Stimulated activated CD4-positive, alpha-beta T cell treated with anti-CD3 and anti-CD28 coated beads, Interleukin-2, amount 100 ng/mL, for 48 hours (primary cell): ENCODE data around the gene B9D2.
A peak's percentile ranks its signal among the peaks of the same experiment; 100 is the strongest.

ENCODE experiments used
- DNase-seq, 2 donors: peaks; one replicate each; pipeline ENCODE4 v3.0.0-alpha.2; 2020

Gene B9D2

DNA sequence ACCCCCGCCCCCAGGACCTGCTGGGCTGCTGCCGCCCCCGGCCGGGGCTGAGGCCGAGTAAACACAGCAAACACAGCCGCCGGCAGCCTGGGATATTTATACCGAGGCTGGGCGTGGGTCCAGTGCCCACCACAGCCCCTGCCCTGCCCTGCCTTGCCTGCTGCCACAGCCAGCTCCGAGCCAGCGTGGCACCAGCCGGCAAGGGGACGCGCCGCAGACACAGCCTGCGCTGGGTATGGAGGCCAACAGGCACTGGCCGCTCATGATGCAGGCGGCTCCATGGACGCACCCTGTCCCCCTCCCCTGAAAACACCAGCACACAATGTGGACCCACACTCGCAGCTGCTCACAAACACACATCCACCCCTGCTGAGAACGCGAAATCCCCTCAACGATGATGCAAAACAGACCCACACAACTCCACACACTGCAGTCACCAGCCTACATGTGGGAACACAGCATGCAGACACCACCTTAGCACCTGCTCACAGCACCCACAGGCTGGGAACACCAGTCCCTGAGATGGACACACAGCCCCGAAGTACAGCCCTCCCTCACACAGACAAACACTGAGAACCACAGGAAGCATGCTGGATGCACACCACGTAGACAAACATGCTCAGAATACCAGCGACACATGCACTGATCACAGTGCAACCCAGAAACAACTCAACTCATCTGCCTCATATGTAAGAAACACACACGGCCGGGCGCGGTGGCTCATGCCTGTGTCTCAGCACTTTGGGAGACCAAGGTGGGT lies 37.8 kb downstream of the B9D2 start:
- peak in 1 of 2 donors; percentile 24 for DNase-seq

DNA sequence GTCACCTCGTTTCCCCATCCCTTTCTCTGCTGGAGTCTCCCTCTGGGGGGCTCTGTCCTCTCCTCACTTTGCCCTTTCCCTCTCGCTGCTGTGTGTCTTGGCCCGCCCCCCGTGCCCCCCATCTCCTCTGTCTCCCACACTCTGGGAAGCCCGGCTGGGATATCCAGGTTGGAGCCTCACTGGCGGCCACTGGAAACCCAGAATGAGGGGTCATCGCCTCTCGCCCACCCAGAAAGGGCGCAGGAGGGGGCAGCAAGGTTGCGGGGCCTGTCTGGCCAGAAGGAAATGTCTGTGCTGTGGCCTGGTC lies 38.4 kb downstream of the B9D2 start:
- no peak for DNase-seq

- DNase-seq, result no peak
Measured at GRCh38 chr19:41324921-41325639, 38.9 kb downstream of the B9D2 start.

GRCh38 chr19:41324231-41324702 lies 39.7 kb downstream of the B9D2 start:
- DNase-seq, result no peak

DNA sequence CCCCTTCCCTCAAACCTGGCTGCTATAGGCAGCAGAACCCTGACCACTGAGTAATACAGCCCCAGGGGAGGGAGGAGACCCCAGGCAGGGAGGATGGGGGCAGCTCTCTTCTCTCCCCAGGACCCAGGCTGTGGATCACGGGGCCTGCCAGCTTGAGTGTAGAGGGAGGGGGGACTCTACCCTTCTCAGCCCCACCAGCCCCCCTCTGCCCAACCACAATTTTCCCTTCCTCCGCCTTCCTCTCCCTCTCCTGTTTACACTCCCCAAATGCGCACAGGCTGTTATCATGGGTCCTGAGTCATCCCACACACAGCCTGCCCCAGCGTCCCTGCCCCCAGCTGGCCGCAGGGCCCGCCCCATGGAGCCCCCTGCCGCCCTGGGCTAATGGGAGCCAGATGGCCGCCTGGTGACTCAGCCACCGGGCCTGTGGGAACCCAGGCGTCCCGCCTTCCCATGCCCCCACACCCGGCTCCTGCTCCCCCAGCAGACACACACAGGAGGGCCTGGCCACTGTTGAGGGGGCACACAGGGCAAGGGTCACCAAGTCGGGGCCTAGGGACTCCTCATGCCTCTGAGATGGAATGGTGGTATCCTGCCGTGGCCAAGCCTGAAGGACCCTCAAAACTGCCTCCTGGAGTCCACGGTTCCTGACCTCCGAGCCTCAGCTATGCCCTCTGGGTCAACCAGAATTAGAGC lies 40.4 kb downstream of the B9D2 start:
- DNase-seq, result no peak

DNA sequence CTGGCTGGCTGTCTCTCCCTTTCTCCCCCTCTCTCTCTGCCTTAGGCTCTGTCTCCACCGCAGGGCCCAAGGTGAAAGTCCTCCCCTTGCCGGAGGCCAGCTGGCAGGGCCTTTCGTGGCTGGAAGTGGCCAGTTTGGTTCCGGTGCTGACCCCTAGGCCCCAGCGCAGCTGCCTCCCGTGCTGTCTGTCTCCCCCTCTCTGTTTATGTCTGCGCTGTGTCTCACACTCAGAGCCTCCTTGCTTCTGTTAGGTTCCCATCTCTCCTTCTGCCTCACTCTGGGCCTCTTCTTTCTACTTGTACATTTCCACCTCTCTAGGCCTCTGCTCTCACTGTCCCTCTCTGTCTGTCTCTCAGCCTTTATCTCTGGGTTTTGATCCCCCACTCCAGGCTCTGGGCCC lies 40.9 kb downstream of the B9D2 start:
- no peak for DNase-seq

GRCh38 chr19:41322451-41322850 lies 41.5 kb downstream of the B9D2 start:
- DNase-seq, result no peak

DNA sequence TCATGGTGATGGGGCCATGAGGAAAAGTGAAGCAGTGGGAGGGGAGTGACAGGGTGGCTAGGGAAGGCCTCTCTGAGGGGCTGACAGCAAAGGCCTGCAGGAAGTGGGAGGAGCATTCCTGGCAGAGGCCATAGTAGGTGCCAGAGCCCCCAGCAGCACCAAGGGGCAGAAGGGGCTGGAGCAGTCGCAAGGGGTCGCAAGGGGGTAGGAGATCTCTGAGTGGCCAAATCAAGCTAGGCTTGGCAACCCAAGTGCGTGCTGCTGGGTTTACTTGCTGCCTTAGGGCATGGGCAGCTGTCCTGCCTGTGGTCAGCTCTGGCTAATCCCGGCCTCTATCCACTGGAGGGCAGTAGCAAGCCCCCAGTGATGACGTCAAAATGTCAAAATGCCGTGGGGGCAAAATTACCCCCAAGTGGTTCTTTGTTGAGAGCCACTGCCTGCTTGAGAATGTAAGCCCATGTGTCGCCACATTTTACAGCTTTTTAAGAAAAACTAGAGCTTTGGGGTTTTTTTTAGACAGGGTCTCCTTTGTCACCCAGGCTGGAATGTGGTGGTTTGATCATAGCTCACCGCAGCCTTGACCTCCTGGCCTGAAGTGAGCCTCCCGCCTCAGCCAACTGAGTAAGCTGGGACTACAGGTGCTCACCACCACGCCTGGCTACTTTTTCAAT lies 42.2 kb downstream of the B9D2 start:
- no peak for DNase-seq

DNA sequence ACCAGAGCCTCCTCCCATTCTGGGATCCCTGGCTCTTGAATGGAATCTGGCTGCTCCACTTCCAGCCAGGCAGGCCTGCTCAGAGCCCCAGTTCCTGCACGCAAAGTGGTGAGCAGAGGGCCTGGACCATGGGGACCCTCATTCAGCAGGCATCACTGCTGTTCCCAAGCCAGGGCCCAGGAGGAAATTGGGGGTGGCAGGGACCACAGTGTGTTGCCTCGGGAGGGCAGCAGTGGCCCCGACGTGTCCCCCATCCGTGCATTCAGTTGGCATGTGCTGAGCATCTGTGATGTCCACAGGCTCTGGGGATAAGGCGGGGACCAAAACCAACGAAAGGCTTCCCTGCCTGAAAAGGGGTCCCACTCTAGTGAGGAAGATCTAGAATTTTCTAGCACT lies 42.7 kb downstream of the B9D2 start:
- DNase-seq, result no peak

GRCh38 chr19:41320568-41320967 lies 43.4 kb downstream of the B9D2 start:
- no peak for DNase-seq

GRCh38 chr19:41320185-41320518 lies 43.8 kb downstream of the B9D2 start:
- no peak for DNase-seq

- DNase-seq, result no peak
Measured at GRCh38 chr19:41319500-41320184, 44.3 kb downstream of the B9D2 start.

DNA sequence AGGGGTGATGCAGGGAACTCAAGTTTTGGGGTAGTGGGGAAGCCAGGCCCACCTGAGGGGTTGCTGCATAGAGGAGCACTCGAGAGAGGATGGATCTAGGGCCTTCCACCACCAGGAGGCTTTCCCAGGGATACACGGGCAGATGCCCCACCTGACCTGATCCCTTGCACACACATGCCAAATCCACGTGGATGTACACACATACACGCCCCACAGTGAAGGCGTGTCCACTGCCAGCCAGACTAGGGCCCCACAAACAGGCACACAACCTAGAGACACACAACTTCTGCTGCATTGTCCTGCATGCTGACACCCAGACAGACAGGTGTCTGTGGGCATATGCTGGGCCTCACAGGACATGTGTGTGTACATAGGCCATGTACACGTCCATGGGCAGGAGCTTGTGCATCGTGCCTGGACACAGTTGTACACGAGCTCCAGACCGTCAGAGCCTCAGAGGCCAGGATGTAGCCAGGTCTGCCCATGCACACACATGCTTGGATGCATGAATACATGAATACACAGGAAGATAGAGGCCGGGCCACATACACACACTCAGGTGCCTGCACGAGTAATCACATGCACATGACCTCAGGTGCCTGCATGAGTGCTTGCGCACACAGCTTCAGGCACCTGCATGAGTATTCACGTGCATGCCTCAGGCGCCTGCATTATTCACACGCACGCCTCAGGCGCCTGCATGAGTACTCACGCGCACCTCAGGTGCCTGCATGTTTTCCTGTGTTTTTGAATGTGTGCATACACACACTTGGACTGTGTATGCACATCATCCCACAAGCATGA lies 45.1 kb downstream of the B9D2 start:
- no peak for DNase-seq

- no peak for DNase-seq
Measured at GRCh38 chr19:41316306-41316920, 47.5 kb downstream of the B9D2 start.

- no peak for DNase-seq
Measured at GRCh38 chr19:41311613-41312012, 52.3 kb downstream of the B9D2 start.

DNA sequence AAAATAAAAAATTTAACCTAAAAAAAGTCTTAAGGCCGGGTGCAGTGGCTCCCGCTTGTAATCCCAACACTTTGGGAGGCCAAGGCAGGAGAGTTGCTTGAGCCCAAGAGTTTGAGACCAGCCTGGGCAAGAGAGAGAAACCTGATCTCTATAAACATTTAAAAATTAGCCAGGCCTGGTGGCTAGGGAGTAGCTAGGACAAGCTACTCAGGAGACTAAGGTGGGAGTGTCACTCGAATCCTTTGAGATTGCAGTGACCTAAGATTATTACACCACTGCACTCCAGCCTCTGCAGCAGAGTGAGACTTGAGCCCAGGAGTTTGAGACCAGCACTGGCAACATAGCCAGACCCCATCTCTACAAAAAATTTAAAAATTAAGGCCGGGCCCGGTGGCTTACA lies 52.9 kb downstream of the B9D2 start:
- no peak for DNase-seq

- peak; percentile 81 to 87 for DNase-seq
Measured at GRCh38 chr19:41310033-41310831, 53.7 kb downstream of the B9D2 start, which contains the start of gene CCDC97. CCDC97 (plus strand) TSS chr19:41310172; CDS start chr19:41310311, 139 bp downstream.

DNA sequence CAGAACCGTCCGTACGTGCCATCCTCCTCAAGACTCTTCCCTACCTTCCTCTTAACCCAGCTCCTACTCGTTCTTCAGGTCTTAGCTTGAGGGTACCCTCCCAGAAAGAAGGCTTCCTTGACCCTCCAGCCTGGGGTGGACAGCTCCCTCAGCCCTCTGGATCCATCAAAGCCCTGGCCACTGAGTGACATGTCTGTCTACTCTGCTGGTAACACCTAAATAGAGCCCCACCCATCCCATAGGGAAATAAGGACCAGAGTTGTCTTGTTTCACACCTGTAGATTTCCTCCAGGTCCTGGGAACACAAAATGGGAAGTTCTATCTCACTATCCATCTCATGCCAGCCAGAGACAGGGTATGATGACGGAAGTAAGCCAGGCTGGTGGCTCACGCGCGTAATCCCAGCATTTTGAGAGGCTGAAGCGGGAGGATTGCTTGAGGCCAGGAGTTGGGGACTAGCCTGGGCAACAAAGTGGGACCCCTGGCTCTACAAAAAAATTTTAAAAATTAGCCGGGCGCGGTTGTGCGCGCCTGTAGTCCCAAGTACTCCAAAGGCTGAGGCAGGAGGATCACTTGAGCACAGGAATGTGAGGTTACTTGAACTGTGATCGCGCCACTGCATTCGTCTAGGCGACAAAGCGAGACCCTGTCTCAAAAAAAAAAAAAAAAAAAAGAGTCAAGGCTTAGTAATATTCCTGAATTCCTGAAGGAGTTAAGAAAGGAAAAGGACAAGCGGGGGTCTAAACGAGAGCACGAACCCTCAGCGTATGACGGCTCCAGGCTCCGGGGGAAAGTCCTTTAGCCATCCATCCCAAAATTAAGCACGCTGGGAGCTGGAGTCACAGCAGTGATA lies 54.5 kb downstream of the B9D2 start:
- no peak for DNase-seq

DNA sequence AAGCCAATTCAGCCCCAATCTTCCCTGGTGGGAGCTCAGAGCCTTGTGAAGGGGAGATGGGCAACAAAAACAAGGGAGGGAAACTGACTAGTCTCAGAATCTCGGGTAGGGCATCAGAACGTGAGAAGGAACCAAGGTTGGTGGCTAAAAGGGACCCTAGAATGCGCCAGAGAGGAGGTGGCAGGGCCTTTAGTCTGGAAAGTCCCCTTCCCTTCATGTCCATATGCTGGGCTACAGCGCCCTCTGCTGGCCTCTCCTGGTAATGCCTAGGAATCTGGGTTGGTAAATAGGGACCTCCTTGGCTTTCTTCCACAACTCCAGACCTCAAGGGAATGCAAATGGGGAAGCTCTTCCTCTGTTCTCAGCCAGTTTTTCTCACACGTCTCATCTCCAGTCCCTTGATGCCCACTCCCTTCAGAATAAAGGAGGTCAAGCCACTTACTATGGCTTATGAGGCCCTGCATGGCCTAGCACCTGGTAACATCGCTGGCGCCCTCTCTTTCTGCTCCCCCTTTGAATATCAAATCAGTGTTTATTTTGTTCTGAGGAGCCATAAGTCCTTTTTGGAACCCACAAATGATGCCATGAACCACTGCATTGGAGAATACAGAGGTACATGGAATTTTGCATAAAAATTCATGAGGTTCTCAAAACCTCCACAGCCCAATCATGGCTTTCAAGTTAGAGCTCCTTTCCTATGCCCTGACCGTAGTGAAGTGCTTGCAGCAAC lies 55.3 kb downstream of the B9D2 start:
- peak; percentile 96 to 97 for DNase-seq
